ENCODE data around the gene PROB1.
"Not testable (repeated sequence)": the region's sequence is repeated elsewhere in the genome, so short reads cannot be mapped to it uniquely, and the experiment has no call there.

The PROB1 gene

GRCh38 chr5:139414581-139415130 is 19.8 kb upstream of the PROB1 start:
- in situ Hi-C loops (cut with HindIII; ENCODE audit: low sequenced_read_pairs) = loop anchor here (10.0 kb wide), 1 partner anchor 110 kb away; no protein-coding TSS in a partner anchor
- TF ChIP-seq, protein P1, sequence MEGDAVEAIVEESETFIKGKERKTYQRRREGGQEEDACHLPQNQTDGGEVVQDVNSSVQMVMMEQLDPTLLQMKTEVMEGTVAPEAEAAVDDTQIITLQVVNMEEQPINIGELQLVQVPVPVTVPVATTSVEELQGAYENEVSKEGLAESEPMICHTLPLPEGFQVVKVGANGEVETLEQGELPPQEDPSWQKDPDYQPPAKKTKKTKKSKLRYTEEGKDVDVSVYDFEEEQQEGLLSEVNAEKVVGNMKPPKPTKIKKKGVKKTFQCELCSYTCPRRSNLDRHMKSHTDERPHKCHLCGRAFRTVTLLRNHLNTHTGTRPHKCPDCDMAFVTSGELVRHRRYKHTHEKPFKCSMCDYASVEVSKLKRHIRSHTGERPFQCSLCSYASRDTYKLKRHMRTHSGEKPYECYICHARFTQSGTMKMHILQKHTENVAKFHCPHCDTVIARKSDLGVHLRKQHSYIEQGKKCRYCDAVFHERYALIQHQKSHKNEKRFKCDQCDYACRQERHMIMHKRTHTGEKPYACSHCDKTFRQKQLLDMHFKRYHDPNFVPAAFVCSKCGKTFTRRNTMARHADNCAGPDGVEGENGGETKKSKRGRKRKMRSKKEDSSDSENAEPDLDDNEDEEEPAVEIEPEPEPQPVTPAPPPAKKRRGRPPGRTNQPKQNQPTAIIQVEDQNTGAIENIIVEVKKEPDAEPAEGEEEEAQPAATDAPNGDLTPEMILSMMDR (IDR thresholded peaks at IDR 0.05; ENCODE audit: low read depth, low read length, missing control alignments) = no peak
- no peak overlapping the region for H3K4me3 ChIP-seq (ENCODE audit: low read depth, low read length)
- no peak for DNase-seq (ENCODE audit: low read depth)

- no peak for DNase-seq (ENCODE audit: low read depth)
- in situ Hi-C loops (cut with HindIII; ENCODE audit: low sequenced_read_pairs) = loop anchor here (10.0 kb wide), 1 partner anchor 111 kb away; no protein-coding TSS in a partner anchor
- TF ChIP-seq, protein P1 (IDR thresholded peaks at IDR 0.05; ENCODE audit: low read depth, low read length, missing control alignments) = no peak
- H3K4me3 ChIP-seq (ENCODE audit: low read depth, low read length) = no peak overlapping the region
These were observed 19.1 kb upstream of the PROB1 start for GRCh38 chr5:139413963-139414362.

DNA sequence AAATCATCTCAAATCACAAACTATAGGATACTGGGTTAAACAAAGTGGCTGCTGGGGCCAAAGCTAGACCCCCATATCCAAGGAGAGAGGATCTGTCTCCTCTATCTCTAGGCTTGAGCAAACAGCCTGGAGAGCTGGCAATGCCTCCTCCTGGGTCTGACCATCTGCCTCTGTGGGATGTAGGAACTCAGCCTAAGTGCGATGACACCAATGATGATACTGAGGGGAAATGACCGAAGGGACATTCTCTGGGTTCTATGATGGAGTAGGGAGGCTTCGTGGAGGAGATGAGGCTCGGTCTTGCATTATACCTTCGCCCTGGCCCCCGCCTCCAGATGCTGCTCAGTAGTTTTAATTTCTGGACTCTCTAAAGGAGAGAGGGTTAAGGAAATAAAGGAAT is 18.2 kb upstream of the PROB1 start:
- TF ChIP-seq, protein P1 (IDR thresholded peaks at IDR 0.05; ENCODE audit: low read depth, low read length, missing control alignments) = no peak
- no peak for DNase-seq (ENCODE audit: low read depth)
- in situ Hi-C loops (cut with HindIII; ENCODE audit: low sequenced_read_pairs) = loop anchor here (10.0 kb wide), 1 partner anchor 112 kb away; no protein-coding TSS in a partner anchor
- no peak overlapping the region for H3K4me3 ChIP-seq (ENCODE audit: low read depth, low read length)

DNA sequence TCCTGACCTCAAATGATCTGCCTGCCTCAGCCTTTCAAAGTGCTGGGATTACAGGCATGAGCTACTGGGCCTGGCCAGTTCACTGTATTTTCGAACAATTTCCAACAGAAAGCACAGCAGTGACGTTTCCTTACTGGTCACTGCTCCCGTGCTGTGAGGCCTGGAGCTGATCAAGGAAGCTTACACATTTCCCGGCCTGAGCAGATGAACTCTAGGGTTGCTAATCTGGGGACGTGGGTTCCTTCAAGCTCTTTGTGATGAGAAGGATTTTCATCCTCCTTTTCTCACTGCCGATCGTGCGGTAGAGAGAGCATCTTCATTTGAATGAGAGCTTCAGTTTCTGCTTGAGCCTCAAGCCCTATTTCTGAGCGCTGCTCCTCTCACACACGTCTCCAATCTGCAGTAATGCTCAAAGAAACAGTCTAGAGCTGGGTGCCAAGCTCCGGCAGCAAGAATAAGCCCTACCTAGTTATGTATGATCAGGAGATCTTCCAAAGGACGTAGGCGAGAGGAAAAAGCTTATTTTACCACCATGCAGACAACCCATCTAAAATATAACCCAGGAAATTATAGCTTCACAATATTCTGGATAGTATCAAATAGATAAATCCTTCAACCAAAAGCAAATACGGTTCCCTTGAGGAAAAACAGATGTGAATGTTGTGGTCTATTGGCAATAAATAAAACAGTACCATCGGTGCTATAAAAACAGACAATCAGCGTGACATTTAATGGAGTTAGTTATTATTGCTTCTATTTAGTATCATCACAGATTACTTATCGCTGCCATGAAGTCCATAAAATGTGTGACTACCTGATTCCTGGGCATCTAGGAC is 16.3 kb upstream of the PROB1 start:
- in situ Hi-C loops (cut with HindIII; ENCODE audit: low sequenced_read_pairs) = loop anchor here (10.0 kb wide), 1 partner anchor 114 kb away; no protein-coding TSS in a partner anchor

DNA sequence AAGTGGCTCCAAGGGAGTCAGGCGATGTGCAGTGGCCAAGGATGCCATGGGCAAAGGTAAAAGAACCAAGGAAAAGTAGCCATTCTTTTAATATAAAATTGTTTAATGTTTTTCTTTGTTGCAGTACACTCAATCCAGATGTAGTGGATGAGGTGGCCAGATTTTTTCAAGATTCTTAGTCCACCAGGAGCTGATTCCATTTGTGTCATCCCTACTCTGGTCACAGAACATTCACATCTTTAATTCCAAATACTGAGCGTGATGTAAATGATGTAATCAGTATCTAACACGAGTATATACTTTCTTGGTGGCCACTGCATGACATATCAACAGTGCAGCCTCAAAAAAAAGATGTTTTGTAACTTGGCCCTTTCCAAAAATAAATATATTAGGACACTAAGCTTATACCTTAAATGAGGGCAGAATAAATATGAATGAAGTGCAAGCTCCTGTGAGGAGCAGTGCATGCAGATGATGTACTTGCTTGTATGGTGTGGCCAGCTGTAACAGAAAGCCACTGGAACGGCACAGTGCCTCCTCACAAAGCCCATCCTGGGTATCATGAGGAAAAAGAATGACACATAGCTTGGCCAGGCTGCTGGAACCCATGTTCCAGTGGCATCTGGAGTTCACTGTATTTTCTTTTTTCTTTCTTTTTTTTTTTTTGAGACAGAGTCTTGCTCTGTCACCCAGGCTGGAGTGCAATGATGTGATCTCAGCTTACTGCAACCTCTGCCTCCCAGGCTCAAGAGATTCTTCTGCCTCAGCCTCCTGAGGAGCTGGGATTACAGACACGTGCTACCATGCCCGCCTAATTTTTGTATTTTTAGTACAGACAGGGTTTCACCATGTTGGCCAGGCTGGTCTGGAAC is 15.5 kb upstream of the PROB1 start:
- DNase-seq (ENCODE audit: low read depth) = no peak
- in situ Hi-C loops (cut with HindIII; ENCODE audit: low sequenced_read_pairs) = loop anchor here (10.0 kb wide), 1 partner anchor 114 kb away; no protein-coding TSS in a partner anchor
- TF ChIP-seq, protein P1 (IDR thresholded peaks at IDR 0.05; ENCODE audit: low read depth, low read length, missing control alignments) = no peak
- no peak overlapping the region for H3K4me3 ChIP-seq (ENCODE audit: low read depth, low read length)

More for the DNA sequence above, 16.3 kb upstream of the PROB1 start:
- DNase-seq (ENCODE audit: low read depth) = no peak
- TF ChIP-seq, protein P1 (IDR thresholded peaks at IDR 0.05; ENCODE audit: low read depth, low read length, missing control alignments) = no peak
- no peak overlapping the region for H3K4me3 ChIP-seq (ENCODE audit: low read depth, low read length)

GRCh38 chr5:139409116-139409515 is 14.2 kb upstream of the PROB1 start:
- DNase-seq (ENCODE audit: low read depth); in situ Hi-C loops (cut with HindIII; ENCODE audit: low sequenced_read_pairs); H3K4me3 ChIP-seq (ENCODE audit: low read depth, low read length): not testable (repeated sequence)
